T-helper 2 cell treated with Interferon-gamma antibody and Interleukin-4, amounts not matched to agents 100 ng/mL and 5 ng/mL, for 36 hours (primary cell): ENCODE data around the gene TCEA2. TPM values are rescaled to one million over a fixed set of nuclear protein-coding genes. Genes with fewer than 3 reads are reported as not detected.

Experiments used
- intact Hi-C: fragments of 100-400 bp; cut with micrococcal nuclease; formaldehyde crosslinking; loops from one replicate; pipeline ENCODE4 v1.15.1; 2023
- total RNA-seq: library from RNA; stranded (reverse); gene quantifications from 2 replicates; pipeline ENCODE4 v1.2.3, GENCODE V29; 2022

The TCEA2 gene
- 60.8 and 61.5 TPM in 2 replicates for total RNA-seq

GRCh38 chr20:64062596-64063388, at the start of gene TCEA2:
TSS of gene TCEA2 (plus strand) at chr20:64063198. CDS start at chr20:64063313, 115 bp downstream.
- intact Hi-C loops: loop anchor here (1.0 to 10.0 kb wide), 6 partner anchors 17 to 408 kb away; partner anchors contain the start of genes ABHD16B, DNAJC5, PRPF6 and RGS19

GRCh38 chr20:64015635-64016034, 47.4 kb upstream of the TCEA2 start:
- intact Hi-C loops: no loop called here

GRCh38 chr20:64021124-64021975, 41.6 kb upstream of the TCEA2 start:
- intact Hi-C loops: no loop called here

GRCh38 chr20:64022671-64023360, 40.2 kb upstream of the TCEA2 start:
- intact Hi-C loops: no loop called here

GRCh38 chr20:64023361-64024140, 39.4 kb upstream of the TCEA2 start:
- intact Hi-C loops: no loop called here

- intact Hi-C loops: no loop called here
These were observed 38.6 kb upstream of the TCEA2 start for GRCh38 chr20:64024141-64024990.

- intact Hi-C loops: no loop called here
These were observed 37.7 kb upstream of the TCEA2 start for GRCh38 chr20:64025101-64025825.

- intact Hi-C loops: no loop called here
These were observed 37.1 kb upstream of the TCEA2 start for GRCh38 chr20:64025826-64026412.

- intact Hi-C loops: no loop called here
These were observed 34.9 kb upstream of the TCEA2 start for GRCh38 chr20:64027981-64028685.

GRCh38 chr20:64029293-64030117, 33.5 kb upstream of the TCEA2 start:
- intact Hi-C loops: no loop called here

GRCh38 chr20:64030371-64031134, 32.4 kb upstream of the TCEA2 start:
- intact Hi-C loops: no loop called here

- intact Hi-C loops: no loop called here
These were observed 31.1 kb upstream of the TCEA2 start for GRCh38 chr20:64031822-64032314.

- intact Hi-C loops: no loop called here
These were observed 30.0 kb upstream of the TCEA2 start for GRCh38 chr20:64032706-64033624.

- intact Hi-C loops: no loop called here
These were observed 29.0 kb upstream of the TCEA2 start for GRCh38 chr20:64033981-64034493.
